Thymus (tissue), 11 donors: ENCODE results near the gene STX1B. TPM values are rescaled to one million over a fixed set of nuclear protein-coding genes. Genes with fewer than 3 reads are reported as not detected.

Source experiments
- DNase-seq, 9 donors: peaks; one replicate each; pipeline ENCODE4 v3.0.0-alpha.2; 2013; ENCODE audit warnings: low spot score in 9 of 9, low read depth in 6 of 9, missing footprints in 1 of 9
- H3K27ac ChIP-seq, 2 donors: one replicate each; pipeline ENCODE4 v1.5.1; 2013; ENCODE audit warnings: control low read depth in 1 of 2, low read depth in 1 of 2, low read length in 1 of 2, mild to moderate bottlenecking in 1 of 2, moderate library complexity in 1 of 2
- H3K27me3 ChIP-seq, 2 donors: one replicate each; pipeline ENCODE4 v1.5.1; 2013; ENCODE audit warnings: low read length in 1 of 2; ENCODE audit not compliant: control insufficient read depth in 2 of 2, insufficient read depth in 1 of 2
- H3K36me3 ChIP-seq, 2 donors: one replicate each; pipeline ENCODE4 v1.5.1; 2013; ENCODE audit warnings: low read length in 1 of 2, mild to moderate bottlenecking in 1 of 2, moderate library complexity in 1 of 2; ENCODE audit not compliant: control insufficient read depth in 2 of 2, insufficient read depth in 2 of 2
- H3K4me1 ChIP-seq, 2 donors: one replicate each; pipeline ENCODE4 v1.5.1; 2013; ENCODE audit warnings: low read length in 2 of 2; ENCODE audit not compliant: control insufficient read depth in 2 of 2, insufficient read depth in 2 of 2
- H3K4me3 ChIP-seq, 2 donors: one replicate each; pipeline ENCODE4 v1.5.1; 2013; ENCODE audit warnings: low read length in 2 of 2, control low read depth in 1 of 2, mild to moderate bottlenecking in 1 of 2
- H3K9me3 ChIP-seq, 2 donors: one replicate each; pipeline ENCODE4 v1.5.1; 2013; ENCODE audit warnings: low read length in 1 of 2, mild to moderate bottlenecking in 1 of 2; ENCODE audit not compliant: control insufficient read depth in 2 of 2, insufficient read depth in 1 of 2
- WGBS: extraction: QIAGEN DNeasy Blood & Tissue Kit; methylation state at CpG from one replicate; pipeline ENCODE4 v1.1.7; 2013; 5-methylcytosine and 5-hydroxymethylcytosine counted together
- polyA plus RNA-seq: library from polyadenylated mRNA; stranded (reverse); fragments of 200-250 nt; gene quantifications from one replicate; pipeline ENCODE4 v1.2.3, GENCODE V29; 2013
- total RNA-seq: library from RNA; stranded (reverse); fragments of 120-200 nt; gene quantifications from one replicate; pipeline ENCODE4 v1.2.4, GENCODE V29; 2013
- donor health status: healthy.

Gene STX1B
- total and polyA plus RNA-seq, 2 donors: 0.19 to 1.0 TPM

GRCh38 chr16:30984669-30985400 is 25.6 kb downstream of the STX1B start, which contains the start of gene HSD3B7:
Gene HSD3B7 (plus strand): TSS chr16:30985207. CDS start chr16:30985659, 452 bp downstream.
- peak in 8 of 9 donors; percentile 15 to 70 (median 48) for DNase-seq
- H3K4me3 ChIP-seq: no peak within 1 kb of the TSS
- peaks cover 0 to 2% of the 10 kb centered on the region in 2 donors for H3K4me1 ChIP-seq
- 52% methylated on average over 24 of the region's 24 CpGs for WGBS
- H3K36me3 ChIP-seq: peaks cover 37 to 61% of the 10 kb centered on the region in 2 donors
- no peaks in the 10 kb centered on the region for H3K9me3 ChIP-seq
- peak within 1 kb of the TSS in 1 of 2 donors; percentile 43 for H3K27ac ChIP-seq
- H3K27me3 ChIP-seq: no peaks in the 10 kb centered on the region

DNA sequence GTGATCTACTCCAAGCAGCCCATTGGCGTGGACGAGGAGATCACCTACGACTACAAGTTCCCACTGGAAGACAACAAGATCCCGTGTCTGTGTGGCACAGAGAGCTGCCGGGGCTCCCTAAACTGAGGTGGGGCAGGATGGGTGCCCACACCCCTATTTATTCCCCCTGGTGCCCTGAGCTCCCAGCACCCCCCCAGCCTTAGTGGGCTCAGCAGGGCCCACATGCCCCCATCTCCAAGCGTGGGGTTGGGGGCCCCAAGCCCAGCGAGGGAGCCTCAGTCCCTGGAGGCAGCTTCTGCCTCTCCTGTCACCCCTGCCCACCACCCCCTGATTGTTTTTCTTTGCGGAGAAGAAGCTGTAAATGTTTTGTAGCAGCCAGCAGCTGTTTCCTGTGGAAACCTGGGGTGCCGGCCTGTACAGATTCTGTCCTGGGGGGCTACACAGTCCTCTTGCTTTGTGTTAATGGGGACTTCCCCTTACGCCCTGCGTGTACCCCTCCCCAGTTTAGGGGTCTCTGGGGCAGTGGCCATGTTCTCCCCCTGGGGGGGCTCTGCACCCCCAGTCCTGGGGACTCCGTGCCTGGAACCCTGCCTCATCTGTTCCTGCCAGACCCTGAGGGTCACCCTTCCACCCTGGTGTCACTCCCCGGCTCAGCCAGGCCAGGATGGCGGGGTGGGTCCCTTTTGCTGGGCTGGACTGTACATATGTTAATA is 26.4 kb downstream of the STX1B start:
- DNase-seq: no peak
- no peak overlapping the region for H3K27ac ChIP-seq
- H3K9me3 ChIP-seq: no peaks in the 10 kb centered on the region
- H3K36me3 ChIP-seq: peaks cover 40 to 69% of the 10 kb centered on the region in 2 donors
- 86% methylated on average over 14 of the region's 14 CpGs for WGBS
- H3K4me3 ChIP-seq: no peak overlapping the region
- H3K4me1 ChIP-seq: peaks cover 0 to 2% of the 10 kb centered on the region in 2 donors
- H3K27me3 ChIP-seq: no peaks in the 10 kb centered on the region

DNA sequence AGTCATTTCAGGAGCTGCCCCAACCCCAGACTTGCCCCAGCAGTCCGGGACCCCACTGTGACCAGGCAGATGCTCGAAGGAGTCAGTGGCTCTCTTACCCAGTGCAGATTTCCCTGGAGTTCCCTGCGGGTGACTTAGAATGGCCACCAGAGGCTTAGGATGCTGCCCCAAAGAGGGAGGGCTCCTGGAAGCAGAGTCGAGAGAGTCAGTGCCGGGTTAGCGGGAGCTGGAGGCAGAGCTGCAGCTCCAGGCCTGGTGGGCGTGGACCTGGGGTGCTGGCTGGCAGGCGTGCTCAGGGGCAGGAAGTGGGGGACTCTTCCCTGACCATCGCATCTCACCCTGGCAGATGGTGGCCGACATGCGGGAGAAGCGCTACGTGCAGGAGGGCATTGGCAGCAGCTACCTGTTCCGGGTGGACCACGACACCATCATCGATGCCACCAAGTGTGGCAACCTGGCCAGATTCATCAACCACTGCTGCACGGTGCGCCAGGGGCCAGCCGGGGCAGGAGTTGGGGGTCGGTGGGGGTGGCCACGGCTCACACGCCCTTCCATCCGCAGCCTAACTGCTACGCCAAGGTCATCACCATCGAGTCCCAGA is 27.0 kb downstream of the STX1B start:
- no peak overlapping the region for H3K4me3 ChIP-seq
- 96% methylated on average over 25 of the region's 25 CpGs for WGBS
- H3K36me3 ChIP-seq: peaks cover 42 to 75% of the 10 kb centered on the region in 2 donors
- no peaks in the 10 kb centered on the region for H3K27me3 ChIP-seq
- H3K9me3 ChIP-seq: no peaks in the 10 kb centered on the region
- H3K27ac ChIP-seq: no peak overlapping the region
- DNase-seq: no peak
- peaks cover 0 to 2% of the 10 kb centered on the region in 2 donors for H3K4me1 ChIP-seq

DNA sequence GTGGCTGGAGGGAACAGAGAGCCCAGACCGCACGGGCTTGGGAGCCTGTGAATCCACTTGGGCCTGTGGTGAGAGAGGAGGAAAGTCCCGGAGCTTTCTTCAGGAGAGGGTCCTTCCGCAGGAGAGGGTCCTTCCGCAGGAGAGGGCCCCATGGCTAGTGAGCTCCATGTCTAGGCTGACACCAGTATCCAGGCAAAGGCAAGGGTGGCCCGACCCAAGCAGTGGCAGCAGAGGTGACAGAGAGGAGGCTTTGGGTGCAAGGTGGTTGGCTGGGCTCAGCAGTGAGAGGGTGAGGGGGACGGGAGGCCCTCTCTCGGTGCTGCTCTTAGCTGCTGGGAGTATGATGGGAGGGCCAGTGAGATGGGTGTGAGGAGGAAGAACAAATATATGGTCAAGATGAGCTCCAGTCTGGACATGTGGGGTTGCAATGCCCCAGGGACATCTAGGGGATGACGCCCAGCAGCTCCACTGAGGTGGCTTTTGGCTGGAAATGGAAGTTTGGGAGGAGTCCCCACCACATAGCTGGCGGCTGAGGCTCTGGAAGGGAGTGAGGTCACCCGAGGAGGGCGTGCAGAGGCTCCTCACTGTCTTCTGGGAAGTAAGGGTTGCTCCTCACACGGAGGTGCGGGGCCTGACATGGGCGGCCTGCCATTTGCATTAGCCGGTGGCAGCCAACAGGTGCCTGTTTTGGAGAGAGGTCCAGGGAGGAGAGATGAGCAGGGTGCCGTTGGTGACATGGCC is 27.7 kb downstream of the STX1B start:
- Histone ChIP-seq H3K36me3 (peaks cover 46 to 80% of the 10 kb centered on the region in 2 donors), H3K27me3 (no peaks in the 10 kb centered on the region), H3K9me3 (no peaks in the 10 kb centered on the region), H3K4me1 (peaks cover 0 to 2% of the 10 kb centered on the region in 2 donors), H3K27ac (no peak overlapping the region), H3K4me3 (no peak overlapping the region)
- 95% methylated on average over 17 of the region's 17 CpGs for WGBS
- DNase-seq: no peak

- Histone ChIP-seq H3K4me1 (peaks cover 0 to 2% of the 10 kb centered on the region in 2 donors), H3K27me3 (no peaks in the 10 kb centered on the region), H3K4me3 (no peak overlapping the region), H3K9me3 (no peaks in the 10 kb centered on the region), H3K27ac (no peak overlapping the region), H3K36me3 (peaks cover 59 to 92% of the 10 kb centered on the region in 2 donors)
- over 99% methylated on average over 14 of the region's 14 CpGs for WGBS
- DNase-seq: no peak
Observed at GRCh38 chr16:30980959-30981358, 29.5 kb downstream of the STX1B start.

GRCh38 chr16:30980434-30980833 is 30.0 kb downstream of the STX1B start:
- Histone ChIP-seq H3K4me1 (peaks cover 0 to 2% of the 10 kb centered on the region in 2 donors), H3K27ac (no peak overlapping the region), H3K4me3 (no peak overlapping the region), H3K36me3 (peaks cover 64 to 92% of the 10 kb centered on the region in 2 donors), H3K9me3 (no peaks in the 10 kb centered on the region), H3K27me3 (no peaks in the 10 kb centered on the region)
- 94% methylated on average over 29 of the region's 29 CpGs for WGBS
- no peak for DNase-seq

DNA sequence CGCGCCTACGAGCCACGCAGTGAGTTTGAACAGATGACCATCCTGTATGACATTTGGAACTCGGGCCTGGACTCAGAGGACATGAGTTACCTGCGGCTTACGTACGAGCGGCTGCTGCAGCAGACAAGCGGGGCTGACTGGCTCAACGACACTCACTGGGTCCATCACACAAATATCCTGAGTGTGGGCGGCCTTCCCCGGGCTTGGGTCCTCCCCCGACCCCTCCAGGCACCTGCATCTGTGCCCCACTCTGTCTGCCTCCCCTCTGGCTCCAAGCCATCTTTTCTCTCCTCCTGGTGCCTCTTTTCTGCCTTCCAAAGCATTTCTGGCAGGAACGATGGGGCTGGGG is 30.4 kb downstream of the STX1B start:
- peak overlapping the region in 1 of 2 donors; percentile 13 for H3K27ac ChIP-seq
- H3K9me3 ChIP-seq: no peaks in the 10 kb centered on the region
- peaks cover 0 to under 1% of the 10 kb centered on the region in 2 donors for H3K4me1 ChIP-seq
- H3K27me3 ChIP-seq: no peaks in the 10 kb centered on the region
- H3K4me3 ChIP-seq: no peak overlapping the region
- no peak for DNase-seq
- peaks cover 67 to 92% of the 10 kb centered on the region in 2 donors for H3K36me3 ChIP-seq
- 98% methylated on average over 15 of the region's 15 CpGs for WGBS

DNA sequence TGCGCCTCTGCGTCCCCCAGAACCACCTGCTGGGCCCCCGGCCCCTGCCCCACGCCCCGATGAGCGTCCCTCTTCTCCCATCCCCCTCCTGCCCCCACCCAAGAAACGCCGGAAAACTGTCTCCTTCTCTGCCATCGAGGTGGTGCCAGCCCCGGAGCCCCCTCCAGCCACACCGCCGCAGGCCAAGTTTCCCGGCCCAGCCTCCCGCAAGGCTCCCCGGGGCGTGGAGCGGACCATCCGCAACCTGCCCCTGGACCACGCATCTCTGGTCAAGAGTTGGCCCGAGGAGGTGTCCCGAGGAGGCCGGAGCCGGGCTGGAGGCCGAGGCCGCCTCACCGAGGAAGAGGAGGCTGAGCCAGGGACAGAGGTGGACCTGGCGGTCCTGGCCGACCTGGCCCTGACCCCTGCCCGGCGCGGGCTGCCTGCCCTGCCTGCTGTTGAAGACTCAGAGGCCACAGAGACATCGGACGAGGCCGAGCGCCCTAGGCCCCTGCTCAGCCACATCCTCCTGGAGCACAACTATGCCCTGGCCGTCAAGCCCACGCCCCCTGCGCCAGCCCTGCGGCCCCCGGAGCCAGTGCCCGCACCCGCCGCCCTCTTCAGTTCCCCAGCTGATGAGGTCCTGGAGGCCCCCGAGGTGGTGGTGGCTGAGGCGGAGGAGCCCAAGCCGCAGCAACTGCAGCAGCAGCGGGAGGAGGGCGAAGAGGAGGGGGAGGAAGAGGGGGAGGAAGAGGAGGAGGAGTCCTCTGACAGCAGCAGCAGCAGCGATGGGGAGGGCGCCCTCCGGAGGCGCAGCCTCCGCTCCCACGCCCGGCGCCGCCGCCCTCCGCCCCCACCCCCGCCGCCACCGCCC is 31.0 kb downstream of the STX1B start:
- WGBS: 97% methylated on average over 62 of the region's 62 CpGs
- Histone ChIP-seq H3K27me3 (no peaks in the 10 kb centered on the region), H3K4me1 (no peaks in the 10 kb centered on the region), H3K4me3 (no peak overlapping the region), H3K9me3 (no peaks in the 10 kb centered on the region), H3K27ac (no peak overlapping the region), H3K36me3 (peaks cover 68 to 91% of the 10 kb centered on the region in 2 donors)
- DNase-seq: no peak
